BJ (cell line): ENCODE results near the gene LAMA3. TPM values are rescaled to one million over a fixed set of nuclear protein-coding genes. Genes with fewer than 3 reads are reported as not detected.

Experiments used
- CTCF ChIA-PET: fragments of 350-600 bp; formaldehyde crosslinking; extraction: SDS; loops from one replicate; lab custom pipeline; 2021; ENCODE audit warnings: antibody characterized with exemption, inconsistent platforms; lab: Yijun Ruan, JAX
- POLR2A ChIA-PET: fragments of 300-600 bp; sonication (Branson Sonifier 250); formaldehyde crosslinking; extraction: SDS; loops from one replicate; lab custom pipeline; 2021; ENCODE audit warnings: antibody characterized with exemption; lab: Charles Lee
- DNase-seq: peaks from one replicate; pipeline ENCODE4 v3.0.0-alpha.2; 2011; ENCODE audit warnings: low read depth
- H3K27me3 ChIP-seq: 2 replicates; pipeline ENCODE4 v1.6.0; 2011; ENCODE audit warnings: low read length; ENCODE audit not compliant: control insufficient read depth, insufficient read depth
- H3K36me3 ChIP-seq: 2 replicates; pipeline ENCODE4 v1.5.1; 2011; ENCODE audit warnings: low read length; ENCODE audit not compliant: control insufficient read depth, insufficient read depth
- H3K4me3 ChIP-seq: 2 replicates; pipeline ENCODE4 v1.5.1; 2011; ENCODE audit warnings: low read depth, mild to moderate bottlenecking, control low read depth, low read length
- polyA plus RNA-seq: library from polyadenylated mRNA; depleted of rRNA; stranded (reverse); fragments of >200 nt; gene quantifications from 2 replicates; pipeline ENCODE4 v1.2.3, GENCODE V29; 2011
- TF ChIP-seq, protein P1 (sequence below): IDR thresholded peaks from 2 replicates; pipeline ENCODE4 v1.5.1; 2011; ENCODE audit warnings: low read depth, mild to moderate bottlenecking, control low read depth, inconsistent platforms, low read length, moderate library complexity; ENCODE audit not compliant: insufficient read depth

Gene LAMA3
- polyA plus RNA-seq, 1 experiment = 5.6 TPM

DNA sequence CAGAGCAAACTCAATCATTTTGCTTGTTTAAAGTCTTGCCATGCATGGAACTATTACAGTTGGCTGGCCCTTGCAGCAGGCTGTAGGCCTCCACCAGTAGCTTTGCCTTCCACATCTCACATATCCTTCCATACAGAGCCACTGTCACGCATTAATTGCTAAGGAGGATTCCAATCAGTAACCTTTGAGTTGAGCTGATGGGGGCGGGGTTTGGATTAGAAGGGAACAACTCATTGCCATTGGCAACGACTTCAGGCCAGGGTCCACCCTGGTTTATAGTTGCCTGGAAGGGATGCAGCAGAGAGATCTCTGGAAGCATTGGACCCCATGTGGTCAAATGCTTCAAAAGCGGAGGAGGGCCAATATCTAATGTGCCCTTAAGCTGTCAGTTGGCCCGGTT lies 262.0 kb downstream of the LAMA3 start:
- TF ChIP-seq, protein P1, sequence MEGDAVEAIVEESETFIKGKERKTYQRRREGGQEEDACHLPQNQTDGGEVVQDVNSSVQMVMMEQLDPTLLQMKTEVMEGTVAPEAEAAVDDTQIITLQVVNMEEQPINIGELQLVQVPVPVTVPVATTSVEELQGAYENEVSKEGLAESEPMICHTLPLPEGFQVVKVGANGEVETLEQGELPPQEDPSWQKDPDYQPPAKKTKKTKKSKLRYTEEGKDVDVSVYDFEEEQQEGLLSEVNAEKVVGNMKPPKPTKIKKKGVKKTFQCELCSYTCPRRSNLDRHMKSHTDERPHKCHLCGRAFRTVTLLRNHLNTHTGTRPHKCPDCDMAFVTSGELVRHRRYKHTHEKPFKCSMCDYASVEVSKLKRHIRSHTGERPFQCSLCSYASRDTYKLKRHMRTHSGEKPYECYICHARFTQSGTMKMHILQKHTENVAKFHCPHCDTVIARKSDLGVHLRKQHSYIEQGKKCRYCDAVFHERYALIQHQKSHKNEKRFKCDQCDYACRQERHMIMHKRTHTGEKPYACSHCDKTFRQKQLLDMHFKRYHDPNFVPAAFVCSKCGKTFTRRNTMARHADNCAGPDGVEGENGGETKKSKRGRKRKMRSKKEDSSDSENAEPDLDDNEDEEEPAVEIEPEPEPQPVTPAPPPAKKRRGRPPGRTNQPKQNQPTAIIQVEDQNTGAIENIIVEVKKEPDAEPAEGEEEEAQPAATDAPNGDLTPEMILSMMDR = no peak
- H3K27me3 ChIP-seq = no peaks in the 10 kb centered on the region
- no peaks in the 10 kb centered on the region for H3K36me3 ChIP-seq
- ChIA-PET CTCF (interaction anchor here (0.6 to 1.3 kb wide), 3 partner anchors 30 to 39 kb away, joined by 3 read pairs; no protein-coding TSS in a partner anchor), POLR2A (no interaction called here)
- no peak overlapping the region for H3K4me3 ChIP-seq
- DNase-seq = no peak

DNA sequence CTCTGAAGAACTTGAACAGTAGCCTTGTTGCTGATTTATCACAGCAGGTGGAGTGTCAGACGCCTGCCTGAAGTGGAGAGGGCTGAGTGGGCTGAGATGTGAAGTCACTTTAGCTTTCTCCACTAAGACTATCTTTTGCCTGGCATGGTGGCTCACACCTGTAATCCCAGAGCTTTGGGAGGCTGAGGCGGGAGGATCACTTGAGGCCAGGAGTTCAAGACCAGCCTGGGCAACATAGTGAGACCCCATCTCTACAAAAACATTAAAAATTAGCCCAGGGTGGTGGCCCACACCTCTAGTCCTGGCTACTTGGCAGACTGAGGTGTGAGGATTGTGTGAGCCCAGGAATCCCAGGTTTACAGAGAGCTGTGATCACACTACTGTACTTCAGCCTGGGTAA lies 264.7 kb downstream of the LAMA3 start:
- TF ChIP-seq, protein P1 = no peak
- ChIA-PET CTCF (interaction anchor here (0.7 to 1.4 kb wide), 2 partner anchors 13 to 77 kb away, joined by 3 read pairs; no protein-coding TSS in a partner anchor), POLR2A (no interaction called here)
- DNase-seq = no peak
- Histone ChIP-seq H3K4me3 (no peak overlapping the region), H3K27me3 (no peaks in the 10 kb centered on the region), H3K36me3 (no peaks in the 10 kb centered on the region)

DNA sequence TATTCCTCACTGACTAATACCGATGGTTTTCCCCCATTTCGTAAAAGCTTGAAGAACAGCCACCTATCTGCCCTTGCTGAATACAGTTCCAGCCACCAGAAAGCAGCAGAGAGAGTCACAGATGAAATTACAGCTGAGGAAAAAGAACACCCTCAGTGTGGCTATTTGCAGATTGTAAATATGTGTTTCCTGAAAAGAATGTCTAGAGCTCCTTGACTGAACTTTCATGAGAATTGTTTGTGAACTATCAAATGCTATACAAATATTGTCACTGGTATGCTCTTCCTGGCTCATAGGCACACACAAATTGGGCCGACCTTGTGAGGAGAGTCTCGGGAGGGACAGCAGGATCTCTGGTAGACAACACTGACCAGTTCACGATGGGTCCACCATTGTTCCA lies 267.2 kb downstream of the LAMA3 start:
- no peak overlapping the region for H3K4me3 ChIP-seq
- H3K36me3 ChIP-seq = no peaks in the 10 kb centered on the region
- ChIA-PET POLR2A (no interaction called here), CTCF (interaction anchor here (0.7 to 0.8 kb wide), 3 partner anchors 22 to 50 kb away, joined by 3 read pairs; no protein-coding TSS in a partner anchor)
- TF ChIP-seq, protein P1 = no peak
- DNase-seq = no peak
- 0 out of 2 replicates have a peak, but pooled peaks cover 2% of the 10 kb centered on the region for H3K27me3 ChIP-seq

DNA sequence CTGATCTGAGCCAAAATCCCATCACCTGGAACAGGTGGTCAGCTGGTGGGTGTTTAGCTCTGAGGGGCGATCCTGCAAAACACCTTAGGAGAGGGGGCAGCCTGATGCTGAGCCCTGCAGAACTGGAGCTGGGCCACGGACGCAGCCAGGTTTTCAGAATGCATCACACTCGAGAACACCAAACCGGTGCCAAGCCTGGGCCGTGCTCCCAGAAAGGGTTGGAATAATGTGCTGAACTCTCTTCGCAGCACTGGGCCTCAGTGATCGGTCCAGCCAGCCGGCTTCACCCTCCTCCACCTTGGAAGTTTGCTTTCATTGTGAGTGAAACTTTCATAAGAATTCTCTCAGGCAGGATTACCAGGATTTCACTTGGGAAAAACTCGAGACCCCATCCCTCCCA lies 268.8 kb downstream of the LAMA3 start:
- ChIA-PET CTCF (no interaction called here), POLR2A (no interaction called here)
- Histone ChIP-seq H3K36me3 (no peaks in the 10 kb centered on the region), H3K4me3 (no peak overlapping the region), H3K27me3 (0 out of 2 replicates have a peak, but pooled peaks cover 2% of the 10 kb centered on the region)
- TF ChIP-seq, protein P1 = no peak
- no peak for DNase-seq

DNA sequence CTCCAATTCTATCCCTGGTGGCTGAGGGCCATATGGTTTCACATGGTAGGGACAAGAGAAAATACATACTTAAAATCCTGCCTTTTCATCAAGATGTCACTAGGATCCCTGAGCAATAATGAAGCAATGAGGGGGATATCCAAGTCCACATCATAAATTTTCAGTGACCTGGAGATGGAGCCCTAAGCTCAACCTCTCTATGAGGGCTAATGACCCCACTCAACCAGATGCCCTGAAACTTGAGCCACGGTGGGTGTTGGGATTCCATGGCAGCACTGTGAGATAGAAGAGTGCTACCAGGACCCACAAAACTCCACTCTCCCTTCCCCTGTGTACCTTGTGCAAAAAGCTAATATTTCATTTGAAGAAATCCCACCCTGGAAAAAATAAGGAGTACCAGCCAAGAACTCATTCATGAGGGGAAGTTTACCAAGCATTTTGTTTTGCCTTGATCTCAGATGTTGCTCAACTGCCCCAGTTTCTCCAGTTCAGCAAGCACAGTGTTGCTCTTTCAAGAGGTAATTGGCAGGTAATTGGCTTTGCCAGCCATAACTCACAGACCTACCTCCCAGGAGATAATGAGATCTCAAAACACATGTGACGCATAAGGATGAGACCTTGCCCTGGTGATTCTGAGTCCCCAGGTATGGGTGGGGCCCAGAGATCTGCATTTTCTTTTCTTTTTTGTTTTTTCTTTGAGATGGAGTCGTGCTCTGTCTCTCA lies 274.4 kb downstream of the LAMA3 start:
- POLR2A ChIA-PET = no interaction called here
- peaks cover 4% of the 10 kb centered on the region for H3K27me3 ChIP-seq
- H3K4me3 ChIP-seq = no peak overlapping the region
- TF ChIP-seq, protein P1 = no peak
- DNase-seq = no peak
- no peaks in the 10 kb centered on the region for H3K36me3 ChIP-seq
- CTCF ChIA-PET = no interaction called here
